K562 (cell line): ENCODE data around the gene ZNF775. TPM values are rescaled to one million over a fixed set of nuclear protein-coding genes. Genes with fewer than 3 reads are reported as not detected.

Experiments used
- BACH1 ChIP-seq: fragments of 200-800 bp; sonication (Bioruptor generic); IDR thresholded peaks from 2 replicates; pipeline ENCODE4 v1.6.1; 2016; ENCODE audit warnings: missing genetic modification characterization, missing compliant biosample characterization
- BCL6 ChIP-seq: fragments of 250-450 bp; sonication (Bioruptor Pico); IDR thresholded peaks from 2 replicates; pipeline ENCODE4 v1.4.0; 2020
- HDAC8 ChIP-seq: fragments of 450-650 bp; IDR thresholded peaks from 2 replicates; pipeline ENCODE4 v1.6.1; 2016; ENCODE audit warnings: mild to moderate bottlenecking, missing genetic modification characterization, moderate library complexity, missing compliant biosample characterization
- ILF3 ChIP-seq: fragments of 450-650 bp; IDR thresholded peaks from 2 replicates; pipeline ENCODE4 v1.6.1; 2018; ENCODE audit warnings: antibody characterized with exemption, mild to moderate bottlenecking, moderate library complexity, borderline replicate concordance
- KLF13 ChIP-seq: fragments of 450-650 bp; IDR thresholded peaks from 2 replicates; pipeline ENCODE4 v1.6.1; 2016; ENCODE audit warnings: missing genetic modification characterization, low read depth, mild to moderate bottlenecking, missing compliant biosample characterization, moderate library complexity, borderline replicate concordance
- MTA1 ChIP-seq: fragments of 450-650 bp; IDR thresholded peaks from 2 replicates; pipeline ENCODE4 v1.6.1; 2017; ENCODE audit warnings: borderline replicate concordance
- NONO ChIP-seq, 2 experiments: fragments of 200-400 bp in 1 of 2; fragments of 450-650 bp in 1 of 2; formaldehyde crosslinking in 1 of 2; IDR thresholded peaks; 2 replicates each; pipeline ENCODE4 v1.6.1; 2017; ENCODE audit warnings: low read depth in 2 of 2, mild to moderate bottlenecking in 2 of 2, moderate library complexity in 2 of 2, low read length in 1 of 2
- SFPQ ChIP-seq: fragments of 200-400 bp; formaldehyde crosslinking; IDR thresholded peaks from 2 replicates; pipeline ENCODE4 v1.6.1; 2017; ENCODE audit warnings: mild to moderate bottlenecking, low read depth, low read length, moderate library complexity
- STAT5A ChIP-seq: IDR thresholded peaks from 2 replicates; pipeline ENCODE4 v1.6.1; 2012; ENCODE audit warnings: low read length, inconsistent platforms, borderline replicate concordance
- THRAP3 ChIP-seq: fragments of 450-650 bp; IDR thresholded peaks from 2 replicates; pipeline ENCODE4 v1.6.1; 2016; ENCODE audit warnings: mild to moderate bottlenecking, inconsistent platforms, borderline replicate concordance
- ZBTB33 ChIP-seq: sonication (generic); formaldehyde crosslinking; IDR thresholded peaks from 2 replicates; pipeline ENCODE4 v1.8.1; 2023; ENCODE audit warnings: mild to moderate bottlenecking, missing genetic modification reagents
- ZNF134 ChIP-seq: fragments of 250-450 bp; sonication (Bioruptor Pico); conservative IDR thresholded peaks from 2 replicates; pipeline ENCODE4 v1.4.0; 2020
- ZNF282 ChIP-seq: sonication (generic); formaldehyde crosslinking; IDR thresholded peaks from 2 replicates; pipeline ENCODE4 v1.8.1; 2023; ENCODE audit warnings: missing genetic modification reagents
- ZNF695 ChIP-seq: fragments of 450-650 bp; formaldehyde crosslinking; IDR thresholded peaks from 2 replicates; pipeline ENCODE4 v1.4.0; 2020; ENCODE audit warnings: mild to moderate bottlenecking, moderate library complexity
- ZNF75A ChIP-seq: fragments of 450-650 bp; formaldehyde crosslinking; IDR thresholded peaks from 2 replicates; pipeline ENCODE4 v1.4.0; 2020; ENCODE audit warnings: mild to moderate bottlenecking
- ZNF77 ChIP-seq: fragments of 250-450 bp; sonication (Bioruptor Pico); IDR thresholded peaks from 2 replicates; pipeline ENCODE4 v1.5.0; 2020
- polyA plus RNA-seq, 8 experiments: library from polyadenylated mRNA; depleted of rRNA in 4 of 8; stranded (reverse) in 5 of 8; unstranded in 3 of 8; fragments of >200 nt; fragmentation: Nextera tagmentation in 2 of 8; fragmentation: Illumina TruSeq in 1 of 8; extraction: Ambion mirVana in 2 of 8; extraction: Trizol in 1 of 8; gene quantifications; 2 replicates each; pipeline versions ENCODE4 v1.2.1 to v1.2.3, GENCODE V29; 2011 to 2014; ENCODE audit warnings: inconsistent platforms in 1 of 8, missing spikeins in 1 of 8
- total RNA-seq, 7 experiments: library from RNA; depleted of rRNA in 6 of 7; stranded (reverse); fragments of >200 nt in 6 of 7; fragmentation: Illumina TruSeq in 2 of 7; extraction: Trizol in 2 of 7; gene quantifications; 2 replicates each; pipeline versions ENCODE4 v1.2.1 to v1.2.3, GENCODE V29; 2011 to 2021; ENCODE audit warnings: low replicate concordance in 1 of 7
- TF ChIP-seq, protein P1 (sequence below): sonication (generic); formaldehyde crosslinking; IDR thresholded peaks from 2 replicates; pipeline ENCODE4 v1.9.0; 2022; ENCODE audit warnings: mild to moderate bottlenecking, missing genetic modification reagents
- TF ChIP-seq, protein P2 (sequence below): sonication (generic); formaldehyde crosslinking; IDR thresholded peaks from 2 replicates; pipeline ENCODE4 v1.8.0; 2022; ENCODE audit warnings: mild to moderate bottlenecking, missing genetic modification reagents, borderline replicate concordance
- TF ChIP-seq, protein P3 (sequence below), 2 experiments: fragments of 150-350 bp in 1 of 2; IDR thresholded peaks; 2 replicates each; pipeline ENCODE4 v1.6.1; 2012 to 2016; ENCODE audit warnings: low read depth in 2 of 2, low read length in 2 of 2, mild to moderate bottlenecking in 1 of 2, moderate library complexity in 1 of 2

The ZNF775 gene
- total and polyA plus RNA-seq, 9 of the 15 experiments (the other 6 are each of a cell fraction or from before 2014, with no cell fraction given), result 0.04 to 18.7 (median 4.9) TPM

GRCh38 chr7:150367677-150368095 lies 11.4 kb upstream of the ZNF775 start (continued):
- no peak for TF ChIP-seq NONO (IDR thresholded peaks at IDR 0.05; ENCODE audit: low read depth in 2 of 2, low read length in 1 of 2)
- TF ChIP-seq ZNF695 (CRISPR knock-in tag), result no peak
- TF ChIP-seq SFPQ, result no peak
- no peak for TF ChIP-seq ZBTB33 (CRISPR knock-in tag)
- no peak for TF ChIP-seq ZNF77 (CRISPR knock-in tag)
- TF ChIP-seq ILF3, result no peak
- TF ChIP-seq, protein P1, sequence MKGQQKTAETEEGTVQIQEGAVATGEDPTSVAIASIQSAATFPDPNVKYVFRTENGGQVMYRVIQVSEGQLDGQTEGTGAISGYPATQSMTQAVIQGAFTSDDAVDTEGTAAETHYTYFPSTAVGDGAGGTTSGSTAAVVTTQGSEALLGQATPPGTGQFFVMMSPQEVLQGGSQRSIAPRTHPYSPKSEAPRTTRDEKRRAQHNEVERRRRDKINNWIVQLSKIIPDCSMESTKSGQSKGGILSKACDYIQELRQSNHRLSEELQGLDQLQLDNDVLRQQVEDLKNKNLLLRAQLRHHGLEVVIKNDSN (CRISPR knock-in tag), result no peak
- TF ChIP-seq, protein P2, sequence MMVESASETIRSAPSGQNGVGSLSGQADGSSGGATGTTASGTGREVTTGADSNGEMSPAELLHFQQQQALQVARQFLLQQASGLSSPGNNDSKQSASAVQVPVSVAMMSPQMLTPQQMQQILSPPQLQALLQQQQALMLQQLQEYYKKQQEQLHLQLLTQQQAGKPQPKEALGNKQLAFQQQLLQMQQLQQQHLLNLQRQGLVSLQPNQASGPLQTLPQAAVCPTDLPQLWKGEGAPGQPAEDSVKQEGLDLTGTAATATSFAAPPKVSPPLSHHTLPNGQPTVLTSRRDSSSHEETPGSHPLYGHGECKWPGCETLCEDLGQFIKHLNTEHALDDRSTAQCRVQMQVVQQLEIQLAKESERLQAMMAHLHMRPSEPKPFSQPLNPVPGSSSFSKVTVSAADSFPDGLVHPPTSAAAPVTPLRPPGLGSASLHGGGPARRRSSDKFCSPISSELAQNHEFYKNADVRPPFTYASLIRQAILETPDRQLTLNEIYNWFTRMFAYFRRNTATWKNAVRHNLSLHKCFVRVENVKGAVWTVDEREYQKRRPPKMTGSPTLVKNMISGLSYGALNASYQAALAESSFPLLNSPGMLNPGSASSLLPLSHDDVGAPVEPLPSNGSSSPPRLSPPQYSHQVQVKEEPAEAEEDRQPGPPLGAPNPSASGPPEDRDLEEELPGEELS, result no peak
- no peak for TF ChIP-seq ZNF134 (CRISPR knock-in tag)
- TF ChIP-seq THRAP3, result peak; percentile 10; the same call in 1 of the 2 replicates
- peak; percentile 49 for TF ChIP-seq BACH1 (tag)
- no peak for TF ChIP-seq KLF13 (tag)
- TF ChIP-seq BCL6 (CRISPR knock-in tag), result 0 out of 2 replicates have a peak, but pooled peaks have one; percentile 49
- TF ChIP-seq HDAC8, result no peak
- TF ChIP-seq ZNF75A, result no peak
- TF ChIP-seq MTA1, result no peak; the same call in 1 of the 2 replicates
- no peak for TF ChIP-seq ZNF282 (CRISPR knock-in tag)
- no peak for TF ChIP-seq STAT5A
- TF ChIP-seq, protein P3, sequence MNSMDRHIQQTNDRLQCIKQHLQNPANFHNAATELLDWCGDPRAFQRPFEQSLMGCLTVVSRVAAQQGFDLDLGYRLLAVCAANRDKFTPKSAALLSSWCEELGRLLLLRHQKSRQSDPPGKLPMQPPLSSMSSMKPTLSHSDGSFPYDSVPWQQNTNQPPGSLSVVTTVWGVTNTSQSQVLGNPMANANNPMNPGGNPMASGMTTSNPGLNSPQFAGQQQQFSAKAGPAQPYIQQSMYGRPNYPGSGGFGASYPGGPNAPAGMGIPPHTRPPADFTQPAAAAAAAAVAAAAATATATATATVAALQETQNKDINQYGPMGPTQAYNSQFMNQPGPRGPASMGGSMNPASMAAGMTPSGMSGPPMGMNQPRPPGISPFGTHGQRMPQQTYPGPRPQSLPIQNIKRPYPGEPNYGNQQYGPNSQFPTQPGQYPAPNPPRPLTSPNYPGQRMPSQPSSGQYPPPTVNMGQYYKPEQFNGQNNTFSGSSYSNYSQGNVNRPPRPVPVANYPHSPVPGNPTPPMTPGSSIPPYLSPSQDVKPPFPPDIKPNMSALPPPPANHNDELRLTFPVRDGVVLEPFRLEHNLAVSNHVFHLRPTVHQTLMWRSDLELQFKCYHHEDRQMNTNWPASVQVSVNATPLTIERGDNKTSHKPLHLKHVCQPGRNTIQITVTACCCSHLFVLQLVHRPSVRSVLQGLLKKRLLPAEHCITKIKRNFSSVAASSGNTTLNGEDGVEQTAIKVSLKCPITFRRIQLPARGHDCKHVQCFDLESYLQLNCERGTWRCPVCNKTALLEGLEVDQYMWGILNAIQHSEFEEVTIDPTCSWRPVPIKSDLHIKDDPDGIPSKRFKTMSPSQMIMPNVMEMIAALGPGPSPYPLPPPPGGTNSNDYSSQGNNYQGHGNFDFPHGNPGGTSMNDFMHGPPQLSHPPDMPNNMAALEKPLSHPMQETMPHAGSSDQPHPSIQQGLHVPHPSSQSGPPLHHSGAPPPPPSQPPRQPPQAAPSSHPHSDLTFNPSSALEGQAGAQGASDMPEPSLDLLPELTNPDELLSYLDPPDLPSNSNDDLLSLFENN (IDR thresholded peaks at IDR 0.05; ENCODE audit: low read depth in 2 of 2, low read length in 2 of 2), result no peak
